H1 (cell line): ENCODE data around the gene RIGI. TPM values are rescaled to one million over a fixed set of nuclear protein-coding genes. Genes with fewer than 3 reads are reported as not detected.

Source experiments
- GABPA ChIP-seq: IDR thresholded peaks from 2 replicates; pipeline ENCODE4 v1.6.1; 2011; ENCODE audit warnings: mild to moderate bottlenecking, low read length, moderate library complexity, borderline replicate concordance; ENCODE audit not compliant: insufficient read depth
- KDM5A ChIP-seq: fragments of 200-600 bp; IDR thresholded peaks from 2 replicates; pipeline ENCODE4 v1.7.1; 2012; ENCODE audit warnings: mild to moderate bottlenecking, low read length, inconsistent platforms, mixed read lengths
- RBBP5 ChIP-seq: IDR thresholded peaks from 2 replicates; pipeline ENCODE4 v1.7.1; 2012; ENCODE audit warnings: low read depth, mild to moderate bottlenecking, inconsistent platforms, low read length, moderate library complexity, borderline replicate concordance
- TAF7 ChIP-seq: optimal IDR thresholded peaks from 2 replicates; pipeline ENCODE3; 2011; ENCODE audit warnings: low read depth, mild to moderate bottlenecking, inconsistent platforms, low read length, moderate library complexity, borderline replicate concordance
- YY1 ChIP-seq: IDR thresholded peaks from 2 replicates; pipeline ENCODE4 v1.6.1; 2011; ENCODE audit warnings: low read depth, mild to moderate bottlenecking, low read length
- polyA plus RNA-seq, 7 experiments: library from polyadenylated mRNA; depleted of rRNA in 3 of 7; stranded (reverse) in 5 of 7; unstranded in 2 of 7; fragments of >200 nt in 5 of 7; fragments of 200-250 nt in 2 of 7; gene quantifications; 1 replicate in 5 of 7; 2 replicates in 1 of 7; 4 replicates in 1 of 7; pipeline versions ENCODE4 v1.2.1 to v1.2.3, GENCODE V29; 2011 to 2013; ENCODE audit warnings: missing spikeins in 2 of 7, mixed read lengths in 2 of 7
- total RNA-seq: library from RNA; stranded (reverse); fragmentation: NEBNext Ultra II Directional; extraction: Animal tissue kit (Norgen Biotek cat#: 25700); gene quantifications from 2 replicates; pipeline ENCODE4 v1.2.1, GENCODE V29; 2021
- TF ChIP-seq, protein P1 (sequence below), 3 experiments: IDR thresholded peaks; 1 replicate in 2 of 3; 2 replicates in 1 of 3; pipeline versions ENCODE4 v1.5.1 to v1.6.1; 2011; ENCODE audit warnings: low read length in 3 of 3, mild to moderate bottlenecking in 3 of 3, inconsistent platforms in 2 of 3, low read depth in 1 of 3, moderate library complexity in 1 of 3; ENCODE audit not compliant: insufficient read depth in 1 of 3; ENCODE audit errors: control extremely low read depth in 1 of 3

Gene RIGI
- total and polyA plus RNA-seq, 2 of the 8 experiments (the other 6 are each of a cell fraction or from before 2014, with no cell fraction given) = 3.1 to 6.7 TPM

DNA sequence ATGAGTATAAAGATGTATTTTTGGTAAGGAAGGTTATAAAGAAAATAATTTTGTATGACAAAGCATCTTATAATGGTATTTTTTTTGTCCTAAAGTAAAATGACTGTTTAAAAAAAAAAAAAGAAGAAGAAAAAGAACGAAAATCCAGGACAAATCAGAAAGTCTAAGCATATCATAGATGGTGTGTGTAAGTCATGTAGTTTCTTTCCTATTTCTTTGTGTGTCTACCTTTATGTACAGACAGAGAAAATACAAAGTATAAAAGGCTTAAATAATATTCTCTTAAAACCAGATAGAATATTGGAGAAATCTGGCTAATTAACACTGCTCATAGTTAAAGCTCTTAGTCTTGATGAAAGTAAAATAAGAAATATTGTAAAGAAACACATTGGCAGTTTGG lies 7.7 kb downstream of the RIGI start (continued):
- TF ChIP-seq YY1 (no peak), GABPA (no peak), KDM5A (no peak), RBBP5 (no peak), TAF7 (no peak)
- TF ChIP-seq, protein P1, sequence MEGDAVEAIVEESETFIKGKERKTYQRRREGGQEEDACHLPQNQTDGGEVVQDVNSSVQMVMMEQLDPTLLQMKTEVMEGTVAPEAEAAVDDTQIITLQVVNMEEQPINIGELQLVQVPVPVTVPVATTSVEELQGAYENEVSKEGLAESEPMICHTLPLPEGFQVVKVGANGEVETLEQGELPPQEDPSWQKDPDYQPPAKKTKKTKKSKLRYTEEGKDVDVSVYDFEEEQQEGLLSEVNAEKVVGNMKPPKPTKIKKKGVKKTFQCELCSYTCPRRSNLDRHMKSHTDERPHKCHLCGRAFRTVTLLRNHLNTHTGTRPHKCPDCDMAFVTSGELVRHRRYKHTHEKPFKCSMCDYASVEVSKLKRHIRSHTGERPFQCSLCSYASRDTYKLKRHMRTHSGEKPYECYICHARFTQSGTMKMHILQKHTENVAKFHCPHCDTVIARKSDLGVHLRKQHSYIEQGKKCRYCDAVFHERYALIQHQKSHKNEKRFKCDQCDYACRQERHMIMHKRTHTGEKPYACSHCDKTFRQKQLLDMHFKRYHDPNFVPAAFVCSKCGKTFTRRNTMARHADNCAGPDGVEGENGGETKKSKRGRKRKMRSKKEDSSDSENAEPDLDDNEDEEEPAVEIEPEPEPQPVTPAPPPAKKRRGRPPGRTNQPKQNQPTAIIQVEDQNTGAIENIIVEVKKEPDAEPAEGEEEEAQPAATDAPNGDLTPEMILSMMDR (IDR thresholded peaks at IDR 0.05; ENCODE audit: control extremely low read depth in 1 of 3, insufficient read depth in 1 of 3, low read depth in 1 of 3, low read length in 3 of 3) = no peak
